SKM-1 (cell line): ENCODE measurements around the gene TSPAN15.
A peak's percentile ranks its signal among the peaks of the same experiment; 100 is the strongest.

Experiments used
- DNase-seq: peaks from one replicate; lab custom pipeline; 2025; ENCODE audit not compliant: unreplicated experiment; lab: John Stamatoyannopoulos, UW

The TSPAN15 gene

DNA sequence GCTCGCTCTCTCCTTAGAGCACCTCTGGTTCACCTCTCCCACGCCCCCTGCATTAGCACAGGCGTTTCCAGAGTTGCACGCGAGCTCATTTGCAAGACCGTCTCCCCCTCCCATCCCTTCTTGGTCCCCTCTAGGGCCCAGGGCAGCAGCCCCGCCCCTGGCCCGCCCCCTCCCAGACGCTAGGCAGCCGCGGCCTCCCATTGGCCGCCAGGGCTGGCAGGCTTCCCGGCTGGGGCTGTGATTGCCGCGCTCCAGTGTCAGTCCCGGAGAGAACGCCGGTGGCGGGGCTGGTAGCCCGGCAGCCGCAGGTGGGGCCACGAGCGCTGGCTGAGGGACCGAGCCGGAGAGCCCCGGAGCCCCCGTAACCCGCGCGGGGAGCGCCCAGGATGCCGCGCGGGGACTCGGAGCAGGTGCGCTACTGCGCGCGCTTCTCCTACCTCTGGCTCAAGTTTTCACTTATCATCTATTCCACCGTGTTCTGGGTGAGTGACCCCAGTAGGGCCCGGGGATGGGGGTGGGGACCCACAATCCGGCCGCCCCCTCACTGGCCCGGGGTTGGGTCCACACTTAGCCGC, at the start of gene TSPAN15:
Gene TSPAN15 (plus strand): TSS at position 257 of the 575 bp plus-strand sequence. CDS start 130 bp downstream, at position 387.
- DNase-seq, result peak; percentile 53

DNA sequence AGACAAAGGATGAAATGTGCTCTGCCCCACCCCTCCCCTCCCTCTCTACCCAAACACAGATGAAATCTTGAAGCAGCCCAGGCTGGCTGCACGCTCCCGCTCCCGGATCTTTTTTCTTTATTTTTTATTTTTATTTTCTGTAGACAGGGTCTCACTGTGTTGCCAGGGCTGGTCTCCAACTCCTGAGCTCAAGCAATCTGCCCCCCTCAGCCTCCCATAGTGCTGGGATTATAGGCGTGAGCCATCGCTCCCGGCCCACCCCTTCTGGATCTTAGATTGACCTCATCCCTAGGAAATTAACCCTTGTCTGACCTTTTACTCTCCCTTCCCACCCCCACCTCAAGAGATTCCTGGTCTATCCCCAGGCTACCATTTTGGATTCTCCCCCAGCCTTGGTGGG, 48.9 kb upstream of the TSPAN15 start:
- DNase-seq, result no peak

DNA sequence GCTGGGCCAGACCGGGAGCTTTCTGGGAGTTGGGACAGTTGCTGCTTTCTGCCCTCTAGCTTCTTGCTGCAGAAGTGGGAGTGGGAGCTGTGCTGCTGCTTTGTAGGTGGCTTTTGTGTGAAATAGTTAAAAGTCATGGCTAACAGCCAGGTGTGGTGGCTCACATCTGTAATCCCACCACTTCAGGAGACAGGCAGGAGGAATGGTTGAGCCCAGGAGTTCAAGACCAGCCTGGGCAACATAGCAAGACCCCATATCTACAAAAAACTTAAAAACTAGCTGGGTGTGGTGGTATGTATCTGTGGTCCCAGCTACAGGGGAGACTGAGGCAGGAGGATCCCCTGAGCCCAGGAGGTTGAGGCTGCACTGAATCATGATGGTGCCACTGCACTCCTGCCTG, 48.2 kb upstream of the TSPAN15 start:
- DNase-seq, result no peak

DNA sequence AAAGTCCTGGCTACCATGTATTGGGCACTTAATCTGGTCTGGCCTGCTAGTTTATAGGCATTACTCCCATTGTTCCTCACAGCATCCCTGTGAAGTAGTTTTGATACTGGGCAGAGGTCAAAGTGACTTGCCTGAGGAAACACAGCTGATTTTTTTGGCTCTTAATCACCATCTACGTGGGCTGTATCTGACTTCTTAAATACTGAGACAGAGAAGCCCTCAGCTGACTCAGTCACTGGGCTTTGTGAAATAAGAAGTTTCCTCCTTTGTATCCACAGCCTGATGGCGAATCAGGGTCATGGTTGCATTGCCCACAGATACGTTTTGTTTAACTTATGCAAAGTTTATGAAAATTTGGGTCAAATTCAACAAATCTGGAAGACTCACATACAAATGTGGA, 47.7 kb upstream of the TSPAN15 start:
- no peak for DNase-seq

GRCh38 chr10:69404786-69405185, 46.5 kb upstream of the TSPAN15 start:
- DNase-seq, result no peak

- no peak for DNase-seq
Measured at GRCh38 chr10:69405221-69405620, 46.0 kb upstream of the TSPAN15 start.

- DNase-seq, result no peak
Measured at GRCh38 chr10:69406302-69406811, 44.9 kb upstream of the TSPAN15 start.

DNA sequence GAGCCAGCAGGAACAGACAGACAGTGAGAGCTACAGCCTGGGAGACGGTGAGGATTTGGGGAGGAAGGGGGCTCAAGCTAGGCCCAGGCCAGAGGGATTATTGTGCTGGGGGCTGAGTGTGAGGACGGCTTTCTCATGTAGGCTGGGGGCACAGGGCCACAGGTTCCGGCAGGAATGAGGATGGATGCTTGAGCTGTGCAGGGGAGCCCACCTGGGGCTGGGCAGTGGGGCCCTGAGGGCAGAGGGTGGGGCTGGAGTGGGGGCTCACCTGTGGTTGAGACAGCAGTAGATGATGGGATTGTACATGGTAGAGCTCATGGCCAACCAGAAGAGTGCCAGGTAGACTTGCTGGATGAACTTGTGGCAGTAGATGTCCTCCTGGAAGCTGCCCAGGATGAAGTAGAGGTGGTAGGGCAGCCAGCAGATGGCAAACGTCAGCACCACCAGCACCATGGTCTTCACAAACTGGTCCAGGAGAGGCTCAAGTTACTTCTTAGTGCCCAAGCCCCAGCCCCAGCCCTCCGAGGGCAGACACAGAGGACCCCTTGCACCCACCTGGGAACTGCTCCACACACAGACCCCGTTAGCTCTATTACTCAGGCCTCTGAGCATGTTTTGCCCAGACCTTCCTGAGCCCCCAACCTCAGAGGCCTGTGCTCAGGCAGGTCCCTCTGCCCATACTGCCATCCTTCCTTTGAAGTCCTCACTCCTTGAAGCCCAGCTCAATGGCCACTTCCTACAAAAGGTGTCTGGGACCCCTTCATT, 44.3 kb upstream of the TSPAN15 start:
- no peak for DNase-seq

DNA sequence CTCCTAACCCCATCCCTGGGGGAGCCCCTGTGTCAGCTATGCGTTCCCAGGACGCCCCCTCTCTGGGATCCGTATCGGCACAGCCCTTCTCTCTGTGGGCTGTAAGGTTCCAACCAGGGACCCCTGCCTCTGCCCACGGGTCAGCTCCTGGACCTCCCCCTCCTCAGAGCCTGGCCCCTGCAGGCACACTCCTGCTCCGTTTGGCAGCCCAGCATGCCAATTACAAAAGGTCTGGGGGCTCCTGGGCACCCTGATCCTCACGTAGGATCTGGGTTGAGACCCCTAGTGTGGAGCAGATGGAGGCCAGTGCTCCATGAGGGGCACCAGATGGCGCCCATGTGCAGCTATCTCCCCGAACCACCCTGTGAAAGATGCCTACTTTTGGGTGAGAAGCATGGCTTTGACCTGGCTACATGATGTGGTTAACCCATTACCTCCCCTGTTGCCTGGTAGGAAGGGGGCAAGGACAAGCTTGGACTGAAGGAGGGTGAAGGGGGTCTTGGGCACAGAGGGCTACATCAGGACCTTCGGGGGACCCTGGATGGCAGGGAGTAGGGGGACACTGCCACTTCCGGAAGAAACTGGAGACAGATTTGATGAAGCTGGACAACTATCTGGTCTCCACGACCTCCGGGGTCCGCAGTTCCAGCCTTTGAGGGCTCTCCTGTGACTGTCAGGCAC, 43.5 kb upstream of the TSPAN15 start:
- DNase-seq, result peak; percentile 35

DNA sequence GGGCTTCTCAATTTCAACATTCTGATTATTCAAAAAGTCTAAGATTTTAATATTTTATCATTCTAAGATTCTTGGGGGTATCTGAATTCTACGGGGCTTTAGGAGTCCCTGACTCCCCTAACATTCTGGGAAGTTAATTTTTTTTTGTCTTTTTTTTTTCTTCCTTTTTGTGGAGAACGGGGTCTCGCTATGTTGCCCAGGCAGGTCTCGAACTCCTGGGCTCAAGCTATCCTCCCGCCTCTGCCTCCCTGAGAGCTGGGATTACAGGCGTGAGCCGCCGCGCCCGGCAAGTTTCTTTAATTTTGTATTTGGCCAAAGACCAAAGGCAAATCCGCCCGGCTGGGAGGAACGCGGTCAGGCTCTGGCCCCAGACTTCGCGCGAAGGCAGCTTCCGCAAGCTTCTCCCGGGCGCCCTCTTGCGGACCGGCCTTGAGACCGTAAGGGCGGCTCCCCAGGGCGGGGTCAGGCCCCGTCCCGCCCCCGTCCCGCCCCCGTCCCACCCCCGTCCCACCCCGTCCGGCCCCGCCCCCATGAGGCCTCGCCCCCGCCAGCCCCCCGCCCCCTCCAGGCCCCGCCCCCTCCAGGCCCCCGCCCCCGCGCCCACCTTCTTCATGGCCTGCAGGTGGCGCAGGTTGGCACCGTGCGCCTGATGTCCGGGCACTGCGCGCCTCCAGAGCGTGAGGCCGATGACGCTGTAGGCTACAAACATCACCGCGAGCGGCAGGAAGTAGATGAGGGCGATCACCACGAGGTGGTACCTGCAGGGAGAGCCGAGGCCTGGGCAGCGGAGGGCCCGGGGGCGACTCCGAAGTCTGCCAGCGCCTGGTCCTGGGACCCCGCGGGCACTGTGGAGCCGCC, 42.7 kb upstream of the TSPAN15 start:
- DNase-seq, result peak; percentile 93

GRCh38 chr10:69409176-69409495, 42.1 kb upstream of the TSPAN15 start:
- no peak for DNase-seq

GRCh38 chr10:69409968-69410367, 41.3 kb upstream of the TSPAN15 start:
- peak; percentile 75 for DNase-seq

DNA sequence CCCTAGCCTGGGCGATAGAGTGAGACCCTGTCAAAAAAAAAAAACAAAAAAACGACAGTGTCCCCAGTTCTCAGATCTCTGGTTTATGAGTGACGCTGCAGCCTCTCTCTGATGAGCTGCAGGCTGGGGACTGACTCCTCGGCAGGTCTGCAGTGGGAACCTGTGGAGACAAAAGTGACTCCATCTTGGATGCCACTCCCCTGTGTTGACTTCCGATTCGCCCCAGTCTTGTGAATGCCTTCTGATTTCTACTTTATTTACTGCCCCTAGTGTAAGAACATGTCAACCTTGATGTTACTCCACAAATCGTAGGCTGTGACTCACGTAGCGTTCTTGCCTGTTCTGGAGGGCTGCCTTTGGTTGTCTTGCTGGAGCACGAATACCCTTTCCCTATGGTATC, 40.8 kb upstream of the TSPAN15 start:
- no peak for DNase-seq

DNA sequence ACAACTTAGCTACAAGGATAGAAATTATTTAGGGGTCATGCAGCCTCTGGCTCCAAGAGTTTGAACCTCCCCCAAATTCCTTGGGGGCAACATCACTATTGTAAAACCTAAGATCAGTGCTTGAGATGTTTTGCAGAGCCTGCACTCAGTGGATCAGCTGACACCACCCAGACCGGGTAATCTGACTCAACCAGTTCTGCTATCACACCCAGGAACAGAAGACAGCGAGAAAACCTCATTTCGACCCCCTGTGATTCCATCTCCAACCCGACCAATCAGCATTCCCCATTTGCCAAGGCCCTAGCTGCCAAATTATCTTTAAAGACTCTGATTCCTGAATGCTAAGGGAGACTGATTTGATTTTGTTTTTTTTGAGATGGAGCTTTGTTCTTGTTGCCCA, 39.8 kb upstream of the TSPAN15 start:
- DNase-seq, result no peak

GRCh38 chr10:69412232-69412790, 39.0 kb upstream of the TSPAN15 start:
- DNase-seq, result no peak

GRCh38 chr10:69413221-69413865, 37.9 kb upstream of the TSPAN15 start:
- DNase-seq, result no peak

DNA sequence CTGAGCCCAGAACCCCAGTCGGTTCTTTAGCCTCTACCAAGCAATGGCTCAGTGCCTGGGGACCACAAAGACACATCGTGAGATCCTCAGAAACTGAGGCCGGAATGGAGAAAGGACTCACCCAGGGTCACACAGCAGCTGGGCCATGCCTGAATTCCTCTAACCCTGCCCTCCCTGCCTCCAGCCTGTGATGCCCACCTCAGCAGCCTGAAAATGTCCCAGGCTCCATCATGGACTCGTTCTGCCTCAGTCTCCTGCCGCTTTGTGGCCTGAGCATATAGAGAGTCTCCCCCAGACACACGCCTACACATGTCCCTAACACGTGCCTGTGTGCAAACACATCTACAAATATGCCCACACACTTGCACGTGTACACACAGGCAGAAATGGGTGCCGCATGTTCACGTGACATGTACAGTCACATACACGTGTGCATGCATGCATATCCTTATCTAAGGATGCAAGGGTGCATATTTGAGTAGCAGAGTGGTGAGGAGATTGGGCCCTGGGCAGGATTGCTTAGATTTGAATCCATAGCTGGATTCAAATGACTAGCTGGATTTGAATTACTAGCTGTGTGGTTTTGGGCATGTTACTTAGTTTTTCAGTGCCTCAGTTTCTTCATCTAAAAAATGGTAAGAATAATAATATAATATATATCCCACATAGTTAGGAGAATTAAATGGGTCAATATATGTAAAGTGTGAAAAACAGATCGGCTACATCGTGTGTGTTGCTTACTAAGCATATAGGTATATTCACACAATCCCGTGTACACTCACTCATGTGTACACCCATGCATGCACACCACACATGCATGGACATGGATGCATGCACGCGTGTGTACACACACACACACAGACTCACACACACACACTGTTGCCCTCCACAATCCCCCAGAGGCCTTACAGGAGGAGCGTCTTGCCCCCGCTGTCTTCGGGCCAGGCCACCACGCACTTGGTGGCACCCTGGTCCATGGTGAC, 36.9 kb upstream of the TSPAN15 start:
- DNase-seq, result no peak

DNA sequence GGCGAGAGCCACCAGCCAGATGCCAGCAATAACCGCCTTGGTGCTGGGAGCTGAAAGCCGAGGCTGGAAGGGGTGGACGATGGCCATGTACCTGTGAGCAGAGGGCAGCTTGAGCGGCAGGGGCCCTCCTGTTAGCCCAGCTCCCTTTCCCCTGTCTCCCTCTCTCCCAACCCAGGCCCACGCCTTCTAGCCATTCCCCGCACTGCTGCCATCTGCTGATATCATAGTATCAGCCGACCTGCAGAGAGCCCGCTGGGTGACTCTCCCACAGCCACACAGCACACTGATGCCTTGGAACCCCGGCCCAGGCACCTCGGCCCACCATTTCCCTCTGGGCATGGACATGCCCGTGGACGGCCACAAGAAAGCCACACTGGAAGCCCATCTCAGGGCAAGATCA, 36.2 kb upstream of the TSPAN15 start:
- DNase-seq, result no peak

DNA sequence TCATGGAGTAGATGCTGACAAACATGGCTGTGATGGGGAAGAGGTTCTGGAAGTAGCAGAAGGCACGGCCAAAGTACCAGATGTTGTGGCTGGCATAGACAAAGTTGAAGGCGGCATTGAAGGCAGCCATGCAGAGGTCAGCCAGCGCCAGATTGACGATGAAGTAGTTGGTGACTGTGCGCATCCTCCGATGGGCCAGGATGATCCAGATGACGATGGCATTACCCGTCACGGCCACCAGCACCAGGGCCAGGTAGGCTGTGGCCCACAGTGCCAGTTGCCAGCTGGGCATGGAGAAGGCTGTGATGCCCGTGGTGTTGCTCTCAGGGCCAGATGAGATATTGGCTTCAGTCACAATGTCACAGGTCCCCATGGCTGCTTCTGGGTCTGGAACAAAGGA, 35.3 kb upstream of the TSPAN15 start:
- no peak for DNase-seq
